ENCODE data around the gene MIR17HG.

MIR17HG gene

GRCh38 chr13:91357613-91358386 lies 10.3 kb downstream of the MIR17HG start:
- no peak for TF ChIP-seq CTCF (IDR thresholded peaks at IDR 0.05; ENCODE audit: insufficient read depth, low read depth, low read length, missing control alignments)
- H3K4me3 ChIP-seq (ENCODE audit: low read length) = no peak overlapping the region
- no peak for DNase-seq (ENCODE audit: low read depth)

DNA sequence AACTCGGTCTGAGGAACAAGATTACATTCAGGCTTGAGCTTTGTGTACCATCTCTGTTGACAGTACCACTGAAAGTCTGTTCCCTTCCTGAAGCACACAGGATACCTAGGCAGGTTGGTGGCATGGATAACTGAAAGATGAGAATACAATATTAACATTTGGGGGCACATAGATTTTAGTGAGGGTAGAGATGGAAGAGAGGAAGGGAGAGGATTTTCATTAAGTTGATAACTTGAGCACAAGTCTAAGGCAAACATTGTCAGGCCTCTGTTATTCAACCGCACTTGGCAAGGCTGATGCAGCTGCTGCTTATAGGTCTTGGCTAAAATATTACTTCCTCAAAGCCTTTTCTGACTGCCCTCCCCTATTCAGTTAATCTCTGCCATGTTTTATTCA lies 10.9 kb downstream of the MIR17HG start:
- no peak for TF ChIP-seq CTCF (IDR thresholded peaks at IDR 0.05; ENCODE audit: insufficient read depth, low read depth, low read length, missing control alignments)
- no peak overlapping the region for H3K4me3 ChIP-seq (ENCODE audit: low read length)
- DNase-seq (ENCODE audit: low read depth) = no peak

DNA sequence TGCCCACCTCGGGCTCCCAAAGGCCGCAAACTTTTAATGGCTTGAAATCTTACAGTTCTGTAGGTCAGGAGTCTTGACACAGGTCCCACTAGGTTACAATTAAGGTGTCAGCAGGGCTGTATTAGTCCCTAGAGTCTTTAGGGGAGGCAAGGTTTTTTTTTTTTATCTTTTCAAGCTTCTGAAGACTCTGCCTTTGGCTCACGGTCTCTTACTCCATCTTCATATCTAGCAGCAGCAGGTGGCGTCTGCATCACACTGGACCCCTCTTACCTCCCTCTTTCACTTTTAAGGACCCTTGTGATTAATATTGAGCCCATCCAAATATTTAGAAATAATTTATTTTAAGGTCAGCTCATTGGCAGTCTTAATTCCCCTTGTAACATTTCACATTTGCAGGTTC lies 11.6 kb downstream of the MIR17HG start:
- H3K4me3 ChIP-seq (ENCODE audit: low read length) = no peak overlapping the region
- DNase-seq (ENCODE audit: low read depth) = no peak
- TF ChIP-seq CTCF (IDR thresholded peaks at IDR 0.05; ENCODE audit: insufficient read depth, low read depth, low read length, missing control alignments) = no peak

DNA sequence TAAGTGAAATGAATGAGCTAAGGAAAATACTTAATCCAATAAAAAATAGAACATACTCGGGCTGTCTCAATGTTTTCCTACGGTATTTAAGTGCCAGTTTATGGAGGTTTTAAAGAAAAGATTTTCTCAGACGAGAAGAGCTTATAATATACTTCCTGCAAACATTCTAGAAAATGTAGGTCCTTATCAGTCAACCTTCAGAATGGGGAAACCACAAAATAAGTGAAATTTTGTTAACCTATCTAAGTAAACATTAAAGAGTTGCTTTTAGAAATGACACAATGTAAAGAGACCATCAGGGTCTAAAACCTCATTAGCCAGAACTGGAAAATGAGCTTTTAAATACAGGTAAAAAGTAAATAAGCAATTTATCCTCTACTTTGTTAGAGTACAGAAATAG lies 12.1 kb downstream of the MIR17HG start:
- no peak for DNase-seq (ENCODE audit: low read depth)
- no peak for TF ChIP-seq CTCF (IDR thresholded peaks at IDR 0.05; ENCODE audit: insufficient read depth, low read depth, low read length, missing control alignments)
- no peak overlapping the region for H3K4me3 ChIP-seq (ENCODE audit: low read length)

DNA sequence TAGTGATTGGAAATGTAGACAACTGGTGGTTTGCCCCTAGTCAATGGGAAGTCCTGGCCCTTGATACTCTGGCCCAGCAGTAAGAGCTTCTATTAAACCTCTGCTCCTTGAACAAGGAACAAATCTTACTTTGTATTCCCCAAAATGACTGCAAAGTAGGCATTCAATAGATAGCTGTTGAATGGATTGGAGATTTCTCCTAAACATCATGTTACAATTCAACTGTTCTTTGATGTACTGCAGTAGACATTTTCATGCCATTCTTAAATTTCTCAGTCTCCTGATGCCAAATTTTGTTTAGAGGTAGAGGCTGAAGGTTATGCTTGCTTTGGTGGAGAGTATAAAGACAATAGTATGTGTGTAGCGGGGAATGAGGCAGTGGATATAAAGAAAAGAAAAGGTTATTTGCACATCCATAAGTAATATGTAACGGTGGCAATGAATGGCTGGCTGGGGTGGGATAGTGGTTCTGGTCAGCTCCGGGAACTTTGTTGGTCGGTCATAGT lies 12.8 kb downstream of the MIR17HG start:
- H3K4me3 ChIP-seq (ENCODE audit: low read length) = no peak overlapping the region
- DNase-seq (ENCODE audit: low read depth) = no peak
- no peak for TF ChIP-seq CTCF (IDR thresholded peaks at IDR 0.05; ENCODE audit: insufficient read depth, low read depth, low read length, missing control alignments)

DNA sequence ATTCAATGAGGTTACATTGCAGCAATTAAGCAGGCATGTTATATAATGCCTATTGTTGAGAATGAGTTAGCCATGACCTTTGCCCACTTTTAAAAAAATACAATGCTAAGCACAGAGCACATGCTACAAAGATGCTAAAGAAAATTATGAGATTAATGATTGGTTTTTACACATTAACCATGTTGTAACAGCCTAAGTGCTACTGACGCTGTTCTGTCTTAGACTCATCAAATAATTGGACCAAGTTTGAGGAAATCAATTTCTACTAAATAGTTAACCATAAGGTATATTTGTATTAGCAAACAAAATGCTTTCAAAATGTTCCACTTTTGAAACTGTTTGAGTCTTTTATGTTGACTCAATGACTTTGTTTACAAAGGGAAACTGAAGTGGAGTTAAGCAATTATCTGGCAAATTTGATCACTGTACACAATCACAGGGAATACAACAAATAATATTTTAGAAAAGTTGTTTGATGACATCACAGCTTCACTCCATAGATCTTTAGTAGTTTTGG lies 14.3 kb downstream of the MIR17HG start:
- DNase-seq (ENCODE audit: low read depth) = no peak
- no peak for TF ChIP-seq CTCF (IDR thresholded peaks at IDR 0.05; ENCODE audit: insufficient read depth, low read depth, low read length, missing control alignments)
- H3K4me3 ChIP-seq (ENCODE audit: low read length) = no peak overlapping the region

DNA sequence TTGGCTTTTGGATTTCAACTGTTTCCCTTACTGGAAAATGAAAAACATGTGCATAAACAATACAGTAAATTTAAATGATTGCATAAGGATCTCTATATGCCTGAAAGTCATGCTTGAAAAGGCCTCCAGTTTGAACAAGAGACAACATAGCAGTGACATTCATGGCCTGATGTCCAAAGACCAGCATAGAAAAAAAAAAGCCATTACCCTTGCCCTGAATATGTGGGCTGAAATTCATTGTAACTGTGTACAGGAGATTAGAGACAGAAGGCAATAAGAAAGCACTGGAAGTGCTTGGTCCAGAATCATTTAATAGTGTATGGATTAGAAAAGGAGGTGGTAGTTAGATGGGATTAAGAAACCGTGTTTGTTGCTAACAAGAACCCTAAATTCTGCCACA lies 15.4 kb downstream of the MIR17HG start:
- TF ChIP-seq CTCF (IDR thresholded peaks at IDR 0.05; ENCODE audit: insufficient read depth, low read depth, low read length, missing control alignments) = no peak
- no peak overlapping the region for H3K4me3 ChIP-seq (ENCODE audit: low read length)
- DNase-seq (ENCODE audit: low read depth) = no peak

All from epithelial cell of esophagus (primary cell).